GM12872 (cell line): ENCODE measurements around the gene OPCML.

ENCODE experiments used
- TF ChIP-seq, protein P1 (sequence below): IDR thresholded peaks from 3 replicates; pipeline ENCODE4 v1.5.1; 2011; ENCODE audit warnings: low read depth, mild to moderate bottlenecking, low read length, moderate library complexity; ENCODE audit not compliant: insufficient read depth

The OPCML gene

DNA sequence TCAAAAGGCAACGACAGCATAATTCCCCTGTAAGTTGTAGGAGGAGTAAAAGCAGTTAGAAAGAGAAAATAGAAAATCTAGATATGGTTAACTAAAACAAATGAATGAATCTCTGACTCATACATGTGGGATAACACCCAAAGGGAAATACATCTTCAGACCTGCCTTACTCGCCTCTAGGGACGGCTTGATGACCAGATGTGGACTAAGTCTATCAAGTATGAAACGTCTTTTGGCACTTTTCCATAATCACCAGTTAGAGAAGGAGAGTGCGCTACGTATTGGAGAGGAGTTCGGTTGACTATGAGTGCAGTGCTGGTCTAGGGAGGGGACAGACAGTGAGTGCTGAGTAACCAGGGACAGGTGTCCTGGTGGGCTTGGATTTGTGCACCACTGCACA, 459.9 kb downstream of the OPCML start:
- TF ChIP-seq, protein P1, sequence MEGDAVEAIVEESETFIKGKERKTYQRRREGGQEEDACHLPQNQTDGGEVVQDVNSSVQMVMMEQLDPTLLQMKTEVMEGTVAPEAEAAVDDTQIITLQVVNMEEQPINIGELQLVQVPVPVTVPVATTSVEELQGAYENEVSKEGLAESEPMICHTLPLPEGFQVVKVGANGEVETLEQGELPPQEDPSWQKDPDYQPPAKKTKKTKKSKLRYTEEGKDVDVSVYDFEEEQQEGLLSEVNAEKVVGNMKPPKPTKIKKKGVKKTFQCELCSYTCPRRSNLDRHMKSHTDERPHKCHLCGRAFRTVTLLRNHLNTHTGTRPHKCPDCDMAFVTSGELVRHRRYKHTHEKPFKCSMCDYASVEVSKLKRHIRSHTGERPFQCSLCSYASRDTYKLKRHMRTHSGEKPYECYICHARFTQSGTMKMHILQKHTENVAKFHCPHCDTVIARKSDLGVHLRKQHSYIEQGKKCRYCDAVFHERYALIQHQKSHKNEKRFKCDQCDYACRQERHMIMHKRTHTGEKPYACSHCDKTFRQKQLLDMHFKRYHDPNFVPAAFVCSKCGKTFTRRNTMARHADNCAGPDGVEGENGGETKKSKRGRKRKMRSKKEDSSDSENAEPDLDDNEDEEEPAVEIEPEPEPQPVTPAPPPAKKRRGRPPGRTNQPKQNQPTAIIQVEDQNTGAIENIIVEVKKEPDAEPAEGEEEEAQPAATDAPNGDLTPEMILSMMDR = no peak

DNA sequence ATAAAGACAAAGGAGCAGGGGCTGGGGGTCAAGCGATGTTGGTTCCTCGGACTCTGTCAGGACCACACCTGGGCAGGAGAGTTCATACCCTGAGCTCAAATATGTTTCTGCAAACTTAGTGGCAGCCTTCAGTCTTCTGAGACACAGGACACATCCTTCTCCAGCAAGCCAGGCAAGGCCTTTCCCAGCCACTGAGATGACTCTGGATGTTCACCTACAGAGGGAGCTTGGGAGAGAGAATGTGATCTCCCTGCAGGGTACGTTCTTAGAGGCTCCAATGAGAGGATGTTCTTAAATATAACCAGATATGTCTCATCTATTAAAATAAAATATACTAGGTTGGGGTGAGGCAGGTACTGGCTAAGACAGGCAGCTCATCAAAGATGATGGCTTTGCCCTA, 461.5 kb downstream of the OPCML start:
- TF ChIP-seq, protein P1 = no peak

GRCh38 chr11:133070021-133070713, 462.1 kb downstream of the OPCML start:
- TF ChIP-seq, protein P1 = no peak

DNA sequence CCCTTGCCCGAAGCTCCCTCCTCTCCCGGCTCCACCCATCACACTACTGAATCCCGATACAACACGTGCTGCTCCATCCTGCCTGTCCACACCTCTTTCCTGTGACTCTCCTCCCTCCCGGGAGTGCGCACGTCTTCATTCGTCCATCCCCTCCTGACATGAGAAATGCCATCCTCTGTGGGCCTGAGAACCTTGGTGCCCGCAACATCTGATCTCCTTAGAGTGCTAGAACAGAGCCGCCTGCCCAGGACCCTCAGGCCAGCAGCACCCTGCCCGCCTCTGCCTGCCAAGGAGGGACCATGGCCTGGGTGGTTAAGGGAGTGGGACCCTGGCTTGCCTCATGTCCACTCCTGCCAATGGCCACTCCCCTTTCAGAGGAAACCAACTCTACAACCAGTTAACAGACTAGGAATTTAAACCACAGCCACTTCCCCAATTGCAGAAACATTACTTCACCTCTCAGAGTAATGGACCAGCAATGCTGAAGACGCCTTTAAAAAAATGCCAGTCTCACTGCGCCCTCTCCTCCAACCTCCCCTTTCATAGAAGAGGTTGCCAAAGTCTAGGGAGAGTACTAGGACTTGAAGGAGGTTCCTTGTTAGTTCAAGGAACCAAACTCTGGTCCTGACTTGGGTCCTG, 466.3 kb downstream of the OPCML start:
- TF ChIP-seq, protein P1 = no peak

DNA sequence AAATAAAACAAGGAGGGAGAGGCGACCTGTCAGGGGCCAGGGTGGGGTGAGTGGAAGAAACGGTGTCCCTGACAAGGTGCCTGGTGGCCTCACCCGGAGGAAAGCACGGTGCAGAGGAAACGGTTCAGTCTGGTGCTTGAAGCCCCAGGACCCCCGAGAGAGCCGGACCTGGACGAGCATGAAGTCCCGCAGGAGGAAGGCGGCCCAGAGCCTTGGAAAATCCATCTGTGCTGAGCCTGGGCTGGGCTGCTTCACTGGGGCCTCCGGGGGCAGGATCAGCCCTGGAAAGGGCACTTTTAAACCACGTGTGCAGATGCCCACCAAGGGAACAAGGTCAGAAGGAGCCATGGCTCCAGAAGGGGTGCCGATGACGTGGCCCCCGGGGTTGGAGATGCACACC, 467.3 kb downstream of the OPCML start:
- TF ChIP-seq, protein P1 = no peak

GRCh38 chr11:133064152-133064877, 468.0 kb downstream of the OPCML start:
- TF ChIP-seq, protein P1 = peak; percentile 36; the same call in 2 of the 3 replicates

DNA sequence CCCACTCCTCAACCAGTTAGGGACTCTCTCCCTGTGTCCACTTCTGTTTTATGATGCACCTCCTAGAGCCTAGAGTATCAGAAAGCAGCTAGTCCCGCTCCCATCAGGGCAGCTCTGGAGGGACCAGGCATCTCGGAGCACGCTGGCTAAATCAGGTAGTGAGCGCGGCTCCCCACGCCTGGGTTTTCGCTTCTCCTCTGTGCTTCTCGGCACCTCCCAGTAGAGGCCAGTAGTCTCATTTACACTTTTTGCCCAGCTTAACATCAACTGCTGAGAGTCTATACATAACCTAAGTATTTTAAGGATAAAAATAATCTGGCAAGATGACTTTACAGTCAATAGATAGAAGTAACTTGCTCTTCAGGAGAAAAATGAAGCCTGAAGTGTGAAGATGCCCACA, 473.8 kb downstream of the OPCML start:
- TF ChIP-seq, protein P1 = no peak
